ENCODE measurements around the gene CREBBP.
A peak's percentile ranks its signal among the peaks of the same experiment; 100 is the strongest.

Gene CREBBP

DNA sequence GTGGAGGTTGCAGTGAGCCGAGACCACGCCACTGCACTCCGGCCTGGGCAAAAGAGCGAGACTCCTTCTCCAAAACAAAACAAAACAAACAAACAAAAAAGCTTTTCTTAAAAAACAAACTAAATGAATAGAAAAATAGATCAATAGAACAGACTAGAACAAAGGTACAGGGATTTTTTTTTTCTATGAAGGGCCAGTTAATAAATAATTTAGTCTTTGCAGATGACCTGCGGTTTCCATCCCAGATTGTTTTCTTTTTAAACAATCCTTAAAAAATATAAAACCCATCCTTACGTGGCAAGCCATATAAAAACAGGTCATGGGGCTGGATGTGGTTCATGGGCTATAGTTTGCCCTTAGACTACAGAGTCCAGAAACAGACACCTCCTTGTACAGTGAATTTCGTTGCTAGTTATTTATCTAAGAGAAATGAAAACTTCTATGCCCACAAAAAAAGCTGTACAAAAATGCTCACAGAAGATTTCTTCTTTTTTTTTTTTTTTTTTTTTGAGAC is 45.4 kb downstream of the CREBBP start:
- no peak for TF ChIP-seq CTCF (IDR thresholded peaks at IDR 0.05; ENCODE audit: insufficient read depth, low read length, missing control alignments)
- no peak for DNase-seq (ENCODE audit: low read depth, low spot score)
- ChIA-PET CTCF (interaction anchor here (0.7 kb wide), 1 partner anchor 27 kb away, joined by 3 read pairs; no protein-coding TSS in a partner anchor), POLR2A (interaction anchor here (0.6 kb wide), 1 partner anchor 14 kb away, joined by 3 read pairs; no protein-coding TSS in a partner anchor)
- no peak overlapping the region for H3K4me3 ChIP-seq (ENCODE audit: low read depth, low read length)

GRCh38 chr16:3832668-3833067 is 47.8 kb downstream of the CREBBP start:
- ChIA-PET CTCF (no interaction called here), POLR2A (no interaction called here)
- H3K4me3 ChIP-seq (ENCODE audit: low read depth, low read length), result no peak overlapping the region
- no peak for DNase-seq (ENCODE audit: low read depth, low spot score)
- TF ChIP-seq CTCF (IDR thresholded peaks at IDR 0.05; ENCODE audit: insufficient read depth, low read length, missing control alignments), result no peak

DNA sequence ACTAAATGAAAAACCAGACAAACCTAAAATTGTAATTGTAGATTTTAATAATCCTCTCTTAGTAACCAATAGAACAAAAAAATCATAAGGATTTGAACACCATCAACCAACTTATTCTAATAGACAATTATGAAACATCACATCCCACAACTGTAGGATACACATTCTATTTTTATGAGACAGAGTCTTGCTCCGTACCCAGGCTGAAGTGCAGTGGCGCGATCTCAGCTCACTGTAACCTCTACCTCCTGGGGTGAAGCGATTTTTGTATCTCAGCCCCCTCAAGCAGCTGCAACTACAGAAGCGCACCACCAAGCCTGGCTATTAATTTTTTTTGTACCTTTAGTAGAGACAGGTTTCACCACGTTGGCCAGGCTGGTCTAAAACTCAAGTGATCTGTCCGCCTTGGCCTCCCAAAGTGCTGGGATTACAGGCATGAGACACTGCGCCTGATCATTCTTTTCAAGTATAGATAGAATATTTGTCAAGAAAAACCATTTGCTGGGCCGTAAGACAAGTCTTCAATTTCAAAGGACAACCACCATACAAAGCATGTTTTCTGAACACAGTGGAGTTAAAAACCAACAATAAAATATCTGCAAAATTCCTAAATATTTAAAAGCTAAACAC is 49.8 kb downstream of the CREBBP start:
- no peak for DNase-seq (ENCODE audit: low read depth, low spot score)
- TF ChIP-seq CTCF (IDR thresholded peaks at IDR 0.05; ENCODE audit: insufficient read depth, low read length, missing control alignments), result no peak
- no peak overlapping the region for H3K4me3 ChIP-seq (ENCODE audit: low read depth, low read length)
- POLR2A ChIA-PET, result no interaction called here
- CTCF ChIA-PET, result no interaction called here

- ChIA-PET POLR2A (no interaction called here), CTCF (interaction anchor here (0.9 kb wide), 1 partner anchor 9 kb away, joined by 3 read pairs; no protein-coding TSS in a partner anchor)
- DNase-seq (ENCODE audit: low read depth, low spot score), result no peak
- no peak for TF ChIP-seq CTCF (IDR thresholded peaks at IDR 0.05; ENCODE audit: insufficient read depth, low read length, missing control alignments)
- H3K4me3 ChIP-seq (ENCODE audit: low read depth, low read length), result no peak overlapping the region
Measured at GRCh38 chr16:3829631-3830536, 50.6 kb downstream of the CREBBP start.

- ChIA-PET POLR2A (no interaction called here), CTCF (no interaction called here)
- no peak for TF ChIP-seq CTCF (IDR thresholded peaks at IDR 0.05; ENCODE audit: insufficient read depth, low read length, missing control alignments)
- H3K4me3 ChIP-seq (ENCODE audit: low read depth, low read length), result no peak overlapping the region
- DNase-seq (ENCODE audit: low read depth, low spot score), result no peak
Measured at GRCh38 chr16:3825940-3826339, 54.6 kb downstream of the CREBBP start.

DNA sequence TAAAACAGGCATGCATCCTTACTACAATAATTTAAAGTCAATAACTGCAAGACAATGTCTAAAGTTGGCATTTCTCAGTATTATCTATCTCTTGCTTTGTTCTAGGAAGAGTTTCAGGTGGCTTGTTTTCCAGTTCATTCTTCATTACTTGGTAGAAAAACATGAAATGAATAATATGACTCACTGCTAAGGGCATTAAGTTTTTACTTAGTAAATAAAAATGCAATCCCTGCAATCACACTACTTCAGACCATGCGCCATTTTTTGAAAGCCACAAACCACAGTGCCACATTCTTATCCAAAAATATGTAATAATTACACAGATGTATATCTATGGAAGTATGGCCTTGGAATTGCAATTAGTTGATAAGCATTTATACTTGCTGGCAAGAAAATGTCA is 55.4 kb downstream of the CREBBP start:
- peak; percentile 45 for DNase-seq (ENCODE audit: low read depth, low spot score)
- H3K4me3 ChIP-seq (ENCODE audit: low read depth, low read length), result no peak overlapping the region
- ChIA-PET POLR2A (no interaction called here), CTCF (no interaction called here)
- TF ChIP-seq CTCF (IDR thresholded peaks at IDR 0.05; ENCODE audit: insufficient read depth, low read length, missing control alignments), result no peak
